Gastrocnemius medialis (tissue), 4 donors: Measurements from ENCODE around the gene FSIP1.

Experiments used
- CTCF ChIP-seq, 5 experiments: fragments of 450-650 bp in 3 of 5; fragments of 200-600 bp in 2 of 5; sonication (generic) in 2 of 5; IDR thresholded peaks in 4 of 5; conservative IDR thresholded peaks in 1 of 5; 1 replicate in 4 of 5; 2 replicates in 1 of 5; pipeline ENCODE4 v1.5.1; 2016 to 2019; ENCODE audit warnings: antibody characterized with exemption in 5 of 5, mild to moderate bottlenecking in 3 of 5, moderate library complexity in 3 of 5
- POLR2A ChIP-seq, 2 donors: fragments of 450-650 bp; IDR thresholded peaks; one replicate each; pipeline ENCODE4 v1.6.1; 2017; ENCODE audit warnings: antibody characterized with exemption in 2 of 2, mild to moderate bottlenecking in 2 of 2, moderate library complexity in 2 of 2

- TF ChIP-seq CTCF (IDR thresholded peaks at IDR 0.05 in 4 of 5, conservative IDR thresholded peaks at IDR 0.05 in 1 of 5) (no peak), POLR2A (IDR thresholded peaks at IDR 0.05) (no peak)
These were observed 130.8 kb downstream of the FSIP1 start for GRCh38 chr15:39651881-39652280.
